ENCODE results near the gene KLHL22.

Gene KLHL22

GRCh38 chr22:20404881-20405280 lies 90.7 kb downstream of the KLHL22 start:
- no peak overlapping the region for H3K4me3 ChIP-seq (replicated peaks; ENCODE audit: low read depth, low read length)
- TF ChIP-seq CTCF (IDR thresholded peaks at IDR 0.05; ENCODE audit: low read length, missing control alignments) = no peak
- DNase-seq (ENCODE audit: low read depth) = no peak

- TF ChIP-seq CTCF (IDR thresholded peaks at IDR 0.05; ENCODE audit: low read length, missing control alignments) = no peak
- no peak overlapping the region for H3K4me3 ChIP-seq (replicated peaks; ENCODE audit: low read depth, low read length)
- no peak for DNase-seq (ENCODE audit: low read depth)
These were observed 91.8 kb downstream of the KLHL22 start for GRCh38 chr22:20403779-20404140.

- DNase-seq (ENCODE audit: low read depth) = no peak
- no peak for TF ChIP-seq CTCF (IDR thresholded peaks at IDR 0.05; ENCODE audit: low read length, missing control alignments)
- H3K4me3 ChIP-seq (replicated peaks; ENCODE audit: low read depth, low read length) = no peak overlapping the region
These were observed 92.4 kb downstream of the KLHL22 start for GRCh38 chr22:20402960-20403778.

GRCh38 chr22:20401376-20402014 lies 94.1 kb downstream of the KLHL22 start:
- DNase-seq (ENCODE audit: low read depth) = no peak
- no peak for TF ChIP-seq CTCF (IDR thresholded peaks at IDR 0.05; ENCODE audit: low read length, missing control alignments)
- H3K4me3 ChIP-seq (replicated peaks; ENCODE audit: low read depth, low read length) = no peak overlapping the region

GRCh38 chr22:20400606-20401375 lies 94.8 kb downstream of the KLHL22 start:
- DNase-seq (ENCODE audit: low read depth) = no peak
- TF ChIP-seq CTCF (IDR thresholded peaks at IDR 0.05; ENCODE audit: low read length, missing control alignments) = no peak
- no peak overlapping the region for H3K4me3 ChIP-seq (replicated peaks; ENCODE audit: low read depth, low read length)

GRCh38 chr22:20399866-20400605 lies 95.6 kb downstream of the KLHL22 start:
- no peak overlapping the region for H3K4me3 ChIP-seq (replicated peaks; ENCODE audit: low read depth, low read length)
- DNase-seq (ENCODE audit: low read depth) = no peak
- no peak for TF ChIP-seq CTCF (IDR thresholded peaks at IDR 0.05; ENCODE audit: low read length, missing control alignments)

All from fibroblast of pulmonary artery (primary cell).